Measurements from ENCODE around the gene F12. TPM values are rescaled to one million over a fixed set of nuclear protein-coding genes. Genes with fewer than 3 reads are reported as not detected.

Gene F12
- 0.85 and 1.3 TPM in 2 replicates for total RNA-seq

DNA sequence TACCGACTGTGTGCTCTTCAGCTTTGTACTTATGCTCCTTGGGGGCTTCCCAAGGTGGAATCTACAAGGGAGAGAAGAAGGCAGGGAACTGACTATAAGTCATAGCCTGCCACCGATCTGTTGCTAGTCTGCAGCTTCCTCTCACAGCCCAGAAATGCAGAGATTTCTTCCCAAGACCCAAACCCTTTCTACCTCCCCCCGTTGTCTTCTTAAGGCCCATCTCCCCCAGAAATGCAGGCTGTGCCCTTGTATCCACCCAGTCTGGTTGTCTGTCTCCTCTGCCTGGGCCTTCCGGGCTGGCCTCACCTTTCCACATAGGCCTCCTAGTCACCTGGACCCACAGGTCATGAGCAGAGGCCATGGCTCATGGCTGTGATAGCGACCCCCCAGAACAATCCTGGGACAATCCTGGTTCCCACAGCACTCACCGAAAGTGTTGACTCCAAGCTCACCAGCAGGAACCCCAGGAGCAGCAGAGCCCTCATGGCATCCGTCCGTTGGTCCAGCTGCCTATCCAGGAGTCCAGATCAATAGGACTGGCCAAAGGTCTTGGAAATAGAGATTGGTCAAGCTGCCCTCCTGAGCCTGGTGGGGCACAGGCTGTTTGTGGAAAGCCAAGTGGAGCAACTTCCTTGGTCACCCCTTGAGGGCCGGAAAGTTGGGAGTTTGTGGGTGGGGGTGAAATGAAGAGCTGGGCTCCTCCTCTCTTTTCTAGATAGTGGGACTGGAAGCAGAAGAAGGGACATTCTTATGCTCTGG is at the start of gene F12:
TSS of gene F12 (minus strand) at position 522 of the 759 bp plus-strand sequence. CDS start at position 485, 37 bp downstream.
- no peak for DNase-seq

- DNase-seq, result no peak
Measured at GRCh38 chr5:177458912-177459350, 49.6 kb upstream of the F12 start.

DNA sequence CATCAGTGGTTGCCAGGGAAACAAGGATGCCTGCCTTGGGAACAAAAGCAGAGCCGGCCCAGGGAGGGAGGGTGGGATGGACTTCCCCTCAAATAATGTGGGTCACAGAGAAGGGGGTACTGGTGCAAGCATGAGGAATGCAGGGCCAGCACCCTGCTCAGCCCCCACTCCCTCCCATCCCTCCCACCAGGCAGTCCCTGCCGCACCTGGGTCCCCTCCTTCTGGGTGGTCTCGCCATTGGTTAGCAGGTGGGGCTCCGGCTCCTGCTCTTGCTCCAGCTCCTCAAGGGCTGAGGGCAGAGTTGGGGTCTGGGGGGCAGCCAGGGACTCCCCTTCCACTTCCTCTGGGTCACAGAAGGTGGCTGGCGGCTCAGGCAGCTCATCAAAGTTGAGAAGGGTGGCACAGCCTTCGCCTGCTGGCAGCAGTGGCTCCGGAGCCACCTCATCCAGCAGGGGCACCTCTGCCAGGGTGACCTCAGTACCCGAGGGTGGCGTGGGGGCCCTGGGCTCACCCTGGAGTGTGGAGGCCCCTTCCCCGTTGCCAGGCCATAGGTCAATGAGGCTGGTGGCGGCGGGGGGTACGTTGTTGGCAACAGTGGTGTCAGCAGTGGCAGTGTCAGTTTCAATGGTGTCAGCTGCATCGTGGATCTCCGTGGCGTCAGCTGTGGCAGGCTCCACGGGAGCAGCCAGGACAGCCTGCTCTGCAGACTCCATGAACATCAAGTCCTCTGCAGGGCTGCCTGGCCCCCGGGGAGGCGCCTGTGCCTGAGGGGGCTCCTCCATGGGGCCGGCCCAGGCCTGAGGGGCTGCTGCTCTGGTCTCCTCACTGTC is 48.7 kb upstream of the F12 start:
- DNase-seq, result no peak

DNA sequence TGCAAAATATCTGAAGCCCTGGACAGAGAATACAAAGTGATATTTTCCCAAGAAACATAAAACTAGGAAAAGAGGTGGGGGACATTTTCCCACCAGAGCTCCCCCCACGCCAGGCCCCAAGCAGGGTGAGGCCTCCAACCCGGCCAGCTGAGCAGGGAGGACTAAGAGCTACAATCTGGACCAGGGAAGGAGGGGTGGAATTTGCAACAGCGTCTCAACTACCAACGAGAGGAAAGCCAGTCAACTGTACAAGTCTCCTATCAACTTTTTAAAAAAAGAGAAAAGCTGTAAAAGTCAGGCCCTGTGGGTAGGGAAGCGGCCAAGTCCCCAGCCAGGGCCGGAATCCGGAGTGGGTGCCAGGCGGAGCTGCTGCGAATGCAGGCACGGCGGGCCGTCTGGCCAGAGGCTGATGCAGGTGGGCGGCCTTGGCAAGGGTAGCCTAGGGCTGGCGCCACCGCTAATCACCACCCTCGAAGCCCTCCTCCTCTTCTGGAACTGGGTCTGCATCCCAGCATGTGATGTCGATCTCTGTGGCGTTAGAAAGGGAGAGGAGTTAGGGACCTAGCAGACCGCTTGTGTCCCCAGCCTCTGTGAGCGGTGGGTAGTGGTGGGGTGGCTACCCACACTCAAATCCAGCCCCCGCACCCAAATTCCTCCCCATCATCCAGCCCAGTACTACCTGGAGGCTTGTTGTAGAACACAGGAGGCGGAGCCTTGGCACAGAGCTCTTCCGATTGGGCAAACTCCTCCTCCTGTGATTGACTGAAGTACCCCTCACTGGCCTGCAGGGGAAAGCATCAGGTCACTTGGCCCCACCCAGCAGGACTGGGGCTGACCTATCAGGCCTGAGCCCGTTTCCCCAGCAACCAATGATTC is 47.9 kb upstream of the F12 start:
- peak; percentile 98 for DNase-seq

- no peak for DNase-seq
Measured at GRCh38 chr5:177456591-177456964, 47.2 kb upstream of the F12 start.

GRCh38 chr5:177455661-177456590 is 46.6 kb upstream of the F12 start:
- DNase-seq, result peak; percentile 95

DNA sequence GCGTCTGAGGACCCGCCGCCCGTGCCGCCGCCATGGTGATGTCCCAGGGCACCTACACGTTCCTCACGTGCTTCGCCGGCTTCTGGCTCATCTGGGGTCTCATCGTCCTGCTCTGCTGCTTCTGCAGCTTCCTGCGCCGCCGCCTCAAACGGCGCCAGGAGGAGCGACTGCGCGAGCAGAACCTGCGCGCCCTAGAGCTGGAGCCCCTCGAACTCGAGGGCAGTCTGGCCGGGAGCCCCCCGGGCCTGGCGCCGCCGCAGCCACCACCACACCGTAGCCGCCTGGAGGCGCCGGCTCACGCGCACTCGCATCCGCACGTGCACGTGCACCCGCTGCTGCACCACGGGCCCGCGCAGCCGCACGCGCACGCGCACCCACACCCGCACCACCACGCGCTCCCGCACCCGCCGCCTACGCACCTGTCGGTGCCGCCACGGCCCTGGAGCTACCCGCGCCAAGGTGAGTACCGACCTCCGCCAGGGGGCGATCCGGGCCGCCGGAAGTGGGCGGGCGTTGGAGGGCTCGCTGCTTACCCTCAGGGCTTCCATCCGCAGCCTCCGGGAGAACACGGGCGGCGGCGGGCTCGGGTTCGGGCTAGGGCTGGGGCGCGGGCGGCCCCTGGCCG is 45.8 kb upstream of the F12 start:
- peak; percentile 81 for DNase-seq

GRCh38 chr5:177454397-177455035 is 45.2 kb upstream of the F12 start:
- peak; percentile 94 for DNase-seq

DNA sequence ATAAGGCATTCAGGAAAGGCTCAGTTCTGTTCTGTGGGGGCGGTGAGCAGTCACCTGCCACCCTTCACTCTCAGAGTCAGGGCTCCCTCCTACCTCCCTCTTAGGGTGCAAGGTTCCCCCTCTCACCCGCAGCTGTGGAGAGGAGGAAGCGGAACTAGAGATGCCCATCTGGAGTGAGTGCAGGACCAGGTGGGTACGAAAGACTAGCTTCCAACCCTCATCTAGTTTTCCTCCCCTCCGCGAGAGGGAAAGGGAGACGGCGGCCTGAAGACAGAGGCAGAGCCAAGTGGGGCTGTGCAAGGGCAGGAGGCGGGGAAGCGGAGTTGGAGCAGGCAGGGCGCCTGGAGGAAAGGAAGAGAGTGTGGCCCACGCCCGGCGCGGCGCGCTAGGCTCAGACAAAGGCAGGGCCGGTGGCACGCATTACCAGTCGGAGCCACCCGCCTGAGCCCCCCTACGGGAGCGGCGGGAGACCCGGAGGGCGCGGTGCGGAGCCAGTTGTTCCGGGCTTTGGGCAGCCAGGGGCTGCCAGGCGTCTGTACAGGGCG is 44.6 kb upstream of the F12 start:
- peak; percentile 41 for DNase-seq

GRCh38 chr5:177452688-177453638 is 43.6 kb upstream of the F12 start:
- DNase-seq, result peak; percentile 82

DNA sequence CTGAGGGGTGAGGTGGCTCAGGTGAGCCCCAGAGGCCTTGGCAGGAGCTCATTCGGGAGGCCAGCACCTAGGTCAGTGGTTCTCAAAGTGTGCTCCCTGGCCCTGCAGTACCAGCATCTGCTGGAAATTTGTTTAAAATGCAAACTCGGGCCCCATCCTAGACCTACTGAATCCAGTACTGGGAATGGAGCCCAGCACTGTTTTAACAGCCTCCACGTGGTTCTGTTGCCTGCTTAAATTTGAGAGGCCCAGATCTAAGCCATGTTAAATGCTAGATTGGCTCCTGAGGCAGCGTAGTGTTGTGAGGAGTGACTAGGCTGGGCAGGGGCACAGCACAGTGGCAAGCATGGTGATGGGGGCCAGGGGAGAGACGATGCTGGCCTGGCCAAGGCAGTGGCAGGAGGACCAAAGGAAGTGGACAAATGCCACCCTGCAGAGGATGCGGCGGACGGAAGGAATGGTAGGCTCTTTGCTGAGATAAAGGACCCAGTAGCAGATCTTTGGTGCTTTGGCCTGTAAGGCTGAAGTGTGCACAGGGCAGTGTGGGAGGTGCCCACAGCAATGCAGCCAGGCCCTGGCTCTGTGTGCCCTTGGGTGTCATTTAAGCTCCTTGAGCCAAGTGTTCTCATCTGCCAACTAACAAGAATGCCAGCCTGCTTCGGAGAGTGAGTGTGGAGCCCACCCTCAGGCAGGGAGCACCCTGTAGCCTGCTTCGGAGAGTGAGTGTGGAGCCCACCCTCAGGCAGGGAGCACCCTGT is 41.5 kb upstream of the F12 start:
- no peak for DNase-seq

GRCh38 chr5:177449140-177450061 is 40.0 kb upstream of the F12 start:
- no peak for DNase-seq

DNA sequence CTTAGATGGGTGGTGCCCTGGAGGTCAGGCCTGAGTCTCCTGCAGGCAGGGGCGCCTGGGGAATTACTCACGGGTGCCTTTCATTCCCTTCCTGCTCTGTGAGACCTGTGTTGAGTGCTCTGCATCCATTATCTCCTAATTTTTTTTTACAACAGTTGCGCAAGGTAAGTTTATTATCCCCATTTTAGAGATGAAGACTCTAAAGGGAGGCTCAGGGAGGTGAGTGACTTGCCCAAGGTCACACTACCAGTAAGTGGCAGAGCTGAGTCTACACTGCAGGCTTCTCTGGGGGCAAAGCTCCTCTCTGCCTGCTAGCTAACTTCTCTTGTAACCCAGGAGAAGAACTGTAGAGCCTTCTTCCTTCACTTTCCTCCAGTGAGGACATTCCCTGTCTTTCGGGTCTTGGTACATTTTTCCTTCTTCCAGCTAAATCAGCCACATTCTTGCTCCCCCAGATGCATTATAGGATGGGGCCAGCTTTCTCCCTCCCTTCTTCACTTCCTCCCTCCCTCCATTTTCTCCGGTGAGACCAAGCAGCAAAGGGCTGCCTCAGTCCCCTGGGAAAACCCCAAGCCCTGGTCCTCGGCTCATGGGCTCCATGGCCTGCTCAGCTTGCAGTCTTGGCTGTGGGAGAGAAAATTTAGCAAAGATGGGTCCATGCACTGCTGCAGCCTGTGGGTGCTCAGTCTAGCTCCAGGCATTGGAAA is 39.0 kb upstream of the F12 start:
- DNase-seq, result no peak

DNA sequence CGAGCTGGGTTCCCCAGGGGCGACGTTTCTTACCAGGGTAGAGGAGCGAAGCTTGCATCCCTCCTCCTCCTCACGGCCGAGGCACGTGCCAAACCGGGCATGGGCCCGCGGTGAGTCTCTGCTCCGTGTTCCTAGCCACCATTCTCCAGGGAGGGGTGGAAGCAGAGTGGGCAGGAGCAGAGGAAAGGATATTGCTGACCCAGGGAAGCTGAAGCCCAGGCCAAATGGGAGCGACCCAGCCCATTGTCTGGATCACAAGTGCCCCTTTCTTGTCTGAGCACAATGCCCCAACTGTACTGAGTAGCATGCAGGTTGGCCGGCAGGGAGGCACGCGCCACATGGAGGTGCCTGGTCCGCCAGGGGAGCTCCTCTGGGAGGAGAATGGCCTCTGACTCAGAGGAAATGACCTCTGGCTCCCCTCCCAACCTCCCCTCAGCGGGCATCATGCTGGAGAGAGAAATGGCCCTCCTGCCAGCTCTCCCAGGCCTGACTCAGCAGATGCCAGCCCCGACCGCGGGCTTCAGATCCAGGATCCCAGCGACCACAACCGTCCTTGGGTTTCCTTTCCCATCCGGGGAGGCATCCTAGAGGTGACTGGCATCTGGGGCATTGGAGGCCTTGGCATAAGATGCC is 38.4 kb upstream of the F12 start:
- DNase-seq, result peak; percentile 72

GRCh38 chr5:177447066-177447610 is 37.8 kb upstream of the F12 start:
- DNase-seq, result peak; percentile 40
